Measurements from ENCODE around the gene HIF1A.

Gene HIF1A

GRCh38 chr14:61690039-61690438, 5.3 kb upstream of the HIF1A start:
- no peak overlapping the region for H3K27ac ChIP-seq
- H3K4me3 ChIP-seq (ENCODE audit: low read depth in 1 of 2, low read length in 1 of 2) = no peak overlapping the region
- peaks cover 9% of the 10 kb centered on the region in 2 experiments for H3K4me1 ChIP-seq (ENCODE audit: control insufficient read depth in 1 of 2, insufficient read depth in 1 of 2, low read depth in 1 of 2, low read length in 1 of 2)
- TF ChIP-seq, protein P1, sequence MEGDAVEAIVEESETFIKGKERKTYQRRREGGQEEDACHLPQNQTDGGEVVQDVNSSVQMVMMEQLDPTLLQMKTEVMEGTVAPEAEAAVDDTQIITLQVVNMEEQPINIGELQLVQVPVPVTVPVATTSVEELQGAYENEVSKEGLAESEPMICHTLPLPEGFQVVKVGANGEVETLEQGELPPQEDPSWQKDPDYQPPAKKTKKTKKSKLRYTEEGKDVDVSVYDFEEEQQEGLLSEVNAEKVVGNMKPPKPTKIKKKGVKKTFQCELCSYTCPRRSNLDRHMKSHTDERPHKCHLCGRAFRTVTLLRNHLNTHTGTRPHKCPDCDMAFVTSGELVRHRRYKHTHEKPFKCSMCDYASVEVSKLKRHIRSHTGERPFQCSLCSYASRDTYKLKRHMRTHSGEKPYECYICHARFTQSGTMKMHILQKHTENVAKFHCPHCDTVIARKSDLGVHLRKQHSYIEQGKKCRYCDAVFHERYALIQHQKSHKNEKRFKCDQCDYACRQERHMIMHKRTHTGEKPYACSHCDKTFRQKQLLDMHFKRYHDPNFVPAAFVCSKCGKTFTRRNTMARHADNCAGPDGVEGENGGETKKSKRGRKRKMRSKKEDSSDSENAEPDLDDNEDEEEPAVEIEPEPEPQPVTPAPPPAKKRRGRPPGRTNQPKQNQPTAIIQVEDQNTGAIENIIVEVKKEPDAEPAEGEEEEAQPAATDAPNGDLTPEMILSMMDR (IDR thresholded peaks at IDR 0.05) = no peak
- H3K9me3 ChIP-seq = no peaks in the 10 kb centered on the region
- H3K27me3 ChIP-seq = no peaks in the 10 kb centered on the region
- no peaks in the 10 kb centered on the region for H3K36me3 ChIP-seq

DNA sequence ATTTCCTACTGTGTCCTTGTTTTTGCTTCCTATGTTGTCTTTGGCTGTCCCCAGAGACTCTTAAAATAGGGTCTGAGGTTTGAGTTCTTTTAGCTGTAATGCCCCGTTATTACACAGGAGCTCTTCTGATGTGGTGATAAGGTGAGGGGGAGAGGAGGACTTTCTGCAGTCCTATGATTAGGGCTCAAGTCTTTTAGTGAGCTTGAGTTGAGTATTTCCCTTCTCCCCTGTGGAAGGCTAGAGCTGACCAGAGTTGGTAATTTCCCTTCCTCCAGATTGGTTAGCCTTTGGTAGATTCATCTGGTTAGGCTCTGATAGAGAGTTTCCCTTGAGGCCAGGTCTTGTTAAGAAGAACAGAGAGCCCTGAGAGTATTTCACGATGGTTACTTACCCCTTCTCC, 4.3 kb upstream of the HIF1A start:
- Histone ChIP-seq H3K4me1 (ENCODE audit: control insufficient read depth in 1 of 2, insufficient read depth in 1 of 2, low read depth in 1 of 2, low read length in 1 of 2) (peaks cover 9% of the 10 kb centered on the region in 2 experiments), H3K27ac (no peak overlapping the region), H3K9me3 (no peaks in the 10 kb centered on the region), H3K36me3 (no peaks in the 10 kb centered on the region), H3K4me3 (ENCODE audit: low read depth in 1 of 2, low read length in 1 of 2) (no peak overlapping the region), H3K27me3 (no peaks in the 10 kb centered on the region)
- TF ChIP-seq, protein P1 (IDR thresholded peaks at IDR 0.05) = no peak

DNA sequence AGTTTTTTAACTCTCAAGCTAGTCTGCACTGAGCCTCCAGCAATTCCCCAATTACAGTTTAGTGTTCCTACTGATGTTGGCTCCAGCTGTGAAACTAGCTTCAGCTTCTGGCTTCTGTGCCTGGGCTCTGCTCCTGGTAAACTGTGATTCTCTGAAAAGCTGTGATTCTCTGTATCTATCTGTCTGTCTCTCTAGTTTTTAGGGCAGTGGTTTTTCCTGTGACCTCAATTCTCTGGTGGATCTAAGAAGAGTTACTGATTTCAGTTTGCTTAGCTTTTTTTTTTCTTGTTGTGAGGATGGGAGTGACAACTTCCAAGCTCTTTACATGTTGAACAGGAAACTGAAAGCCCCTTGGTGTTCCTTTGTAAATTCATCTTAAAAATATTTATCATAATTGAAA, 3.8 kb upstream of the HIF1A start:
- Histone ChIP-seq H3K27ac (no peak overlapping the region), H3K27me3 (no peaks in the 10 kb centered on the region), H3K36me3 (no peaks in the 10 kb centered on the region), H3K4me1 (ENCODE audit: control insufficient read depth in 1 of 2, insufficient read depth in 1 of 2, low read depth in 1 of 2, low read length in 1 of 2) (peaks cover 9% of the 10 kb centered on the region in 2 experiments), H3K9me3 (no peaks in the 10 kb centered on the region), H3K4me3 (ENCODE audit: low read depth in 1 of 2, low read length in 1 of 2) (no peak overlapping the region)
- TF ChIP-seq, protein P1 (IDR thresholded peaks at IDR 0.05) = no peak

DNA sequence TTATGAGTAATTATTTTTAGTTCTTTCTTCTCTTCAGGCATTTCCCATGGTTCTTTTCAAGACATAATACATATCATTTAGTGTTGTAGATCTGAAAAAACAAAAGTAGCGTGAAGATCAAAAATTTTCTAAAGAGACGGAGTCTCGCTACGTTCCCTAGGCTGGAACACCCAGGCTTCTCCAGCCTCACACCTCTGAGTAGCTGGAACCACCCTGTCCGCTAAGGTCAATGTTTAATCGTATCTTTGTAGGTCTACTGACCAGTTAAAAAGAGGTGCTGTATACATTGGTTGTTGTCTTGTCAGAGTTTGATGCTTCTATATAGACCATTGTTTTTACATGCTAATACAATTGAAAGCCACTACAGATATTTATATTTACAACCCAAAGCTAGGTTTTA, 1.3 kb upstream of the HIF1A start:
- Histone ChIP-seq H3K4me3 (ENCODE audit: low read depth in 1 of 2, low read length in 1 of 2) (peak overlapping the region; percentile 90 to 97), H3K4me1 (ENCODE audit: control insufficient read depth in 1 of 2, insufficient read depth in 1 of 2, low read depth in 1 of 2, low read length in 1 of 2) (peaks cover 31 to 33% of the 10 kb centered on the region in 2 experiments), H3K27me3 (no peaks in the 10 kb centered on the region), H3K36me3 (no peaks in the 10 kb centered on the region), H3K9me3 (no peaks in the 10 kb centered on the region), H3K27ac (peak overlapping the region; percentile 94)
- TF ChIP-seq, protein P1 (IDR thresholded peaks at IDR 0.05) = no peak

DNA sequence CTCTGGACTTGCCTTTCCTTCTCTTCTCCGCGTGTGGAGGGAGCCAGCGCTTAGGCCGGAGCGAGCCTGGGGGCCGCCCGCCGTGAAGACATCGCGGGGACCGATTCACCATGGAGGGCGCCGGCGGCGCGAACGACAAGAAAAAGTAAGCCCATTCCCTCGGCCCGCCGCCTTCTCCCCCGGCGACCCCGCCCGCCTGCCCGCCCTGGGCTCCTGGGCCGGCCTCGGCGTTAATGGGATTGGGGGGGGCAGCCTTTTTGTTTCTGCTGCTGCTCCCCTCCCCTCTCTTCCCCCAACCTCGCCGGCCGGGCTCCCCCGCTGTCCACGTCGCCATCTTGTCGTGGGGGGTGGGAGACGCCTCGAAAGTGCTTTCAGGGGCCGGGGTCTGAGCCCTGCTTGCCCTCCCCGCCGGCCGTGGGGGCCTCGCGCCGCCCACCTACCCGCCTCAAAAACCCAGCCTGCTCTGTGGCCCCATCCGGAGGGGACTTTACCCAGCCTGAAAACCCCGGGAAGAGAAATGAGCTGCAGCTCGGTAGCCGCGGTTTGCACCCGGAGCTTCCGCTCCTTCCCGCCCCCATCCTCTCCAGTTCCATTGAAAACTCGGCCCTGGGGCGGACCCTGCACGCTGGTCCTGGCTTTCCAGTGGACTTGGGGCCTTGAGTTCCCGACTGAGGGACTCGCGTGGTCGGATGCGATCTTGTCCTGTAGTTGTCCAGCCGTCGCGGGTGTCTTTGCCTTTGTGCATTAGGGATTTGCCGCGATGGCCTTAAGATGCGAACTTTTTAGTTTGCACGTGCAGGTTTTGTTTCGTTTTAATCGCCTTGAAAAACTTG, 598 bp downstream of the HIF1A start:
- Histone ChIP-seq H3K36me3 (no peaks in the 10 kb centered on the region), H3K4me3 (ENCODE audit: low read depth in 1 of 2, low read length in 1 of 2) (peak overlapping the region; percentile 90 to 97), H3K9me3 (no peaks in the 10 kb centered on the region), H3K27me3 (no peaks in the 10 kb centered on the region), H3K27ac (peak overlapping the region; percentile 94), H3K4me1 (ENCODE audit: control insufficient read depth in 1 of 2, insufficient read depth in 1 of 2, low read depth in 1 of 2, low read length in 1 of 2) (peaks cover 50 to 52% of the 10 kb centered on the region in 2 experiments)
- TF ChIP-seq, protein P1 (IDR thresholded peaks at IDR 0.05) = no peak
